ENCODE results near the gene TDRD1.

GRCh38 chr10:114142018-114142417 is 37.1 kb upstream of the TDRD1 start:
- no peak for TF ChIP-seq EZH2phosphoT487 (IDR thresholded peaks at IDR 0.05; ENCODE audit: borderline replicate concordance)
- TF ChIP-seq CEBPB (IDR thresholded peaks at IDR 0.05; ENCODE audit: low read depth) = no peak
- no peak for TF ChIP-seq EGR1 (IDR thresholded peaks at IDR 0.05; ENCODE audit: low read depth)

All from HCT116 (cell line).